ENCODE results near the gene BRICD5. TPM values are rescaled to one million over a fixed set of nuclear protein-coding genes. Genes with fewer than 3 reads are reported as not detected.

Gene BRICD5
- total and polyA plus RNA-seq, 10 donors, result 3.5 to 40.2 (median 10.5) TPM

DNA sequence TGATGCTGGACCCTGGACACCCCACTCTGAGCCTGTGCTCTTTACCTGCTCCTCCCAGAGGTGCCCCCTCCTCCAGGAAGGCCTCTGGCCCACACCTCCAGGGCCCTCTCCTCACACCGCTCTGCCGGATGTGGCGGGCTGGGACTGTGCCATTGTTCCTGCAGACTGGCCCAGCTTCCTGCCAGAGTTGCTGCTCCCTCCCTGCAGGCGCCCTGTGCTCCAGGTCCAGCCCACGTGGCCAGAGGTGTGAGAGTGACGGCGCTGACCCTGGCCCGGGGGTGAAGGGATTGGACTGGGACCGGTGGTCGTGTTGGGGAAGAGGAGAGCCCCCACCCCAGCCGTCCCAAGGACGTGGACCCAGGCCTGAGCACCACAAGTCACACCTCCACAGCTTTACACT is 18.4 kb upstream of the BRICD5 start:
- Histone ChIP-seq H3K27ac (no peak overlapping the region), H3K9me3 (no peaks in the 10 kb centered on the region), H3K4me1 (peaks cover 12 to 69% (median 51%) of the 10 kb centered on the region in 6 donors), H3K36me3 (peaks cover 15 to 83% (median 63%) of the 10 kb centered on the region in 6 donors), H3K4me3 (no peak overlapping the region), H3K27me3 (replicated peaks in 1 of 7) (peaks cover 0 to 10% (median 0%) of the 10 kb centered on the region in 7 donors)
- intact Hi-C loops (cut with DNase I; ENCODE audit: low total_unique reads), result no loop called here
- WGBS, 5 donors, result 67 to 87% (median 81%) methylated on average over 3 to 12 of the region's 12 CpGs
- TF ChIP-seq POLR2A (IDR thresholded peaks at IDR 0.05) (no peak), CTCF (IDR thresholded peaks at IDR 0.05 in 8 of 11, conservative IDR thresholded peaks at IDR 0.05 in 3 of 11) (no peak), POLR2AphosphoS5 (IDR thresholded peaks at IDR 0.05) (peak in 1 of 3 donors; percentile 15)
- DNase-seq, result peak; percentile 67

DNA sequence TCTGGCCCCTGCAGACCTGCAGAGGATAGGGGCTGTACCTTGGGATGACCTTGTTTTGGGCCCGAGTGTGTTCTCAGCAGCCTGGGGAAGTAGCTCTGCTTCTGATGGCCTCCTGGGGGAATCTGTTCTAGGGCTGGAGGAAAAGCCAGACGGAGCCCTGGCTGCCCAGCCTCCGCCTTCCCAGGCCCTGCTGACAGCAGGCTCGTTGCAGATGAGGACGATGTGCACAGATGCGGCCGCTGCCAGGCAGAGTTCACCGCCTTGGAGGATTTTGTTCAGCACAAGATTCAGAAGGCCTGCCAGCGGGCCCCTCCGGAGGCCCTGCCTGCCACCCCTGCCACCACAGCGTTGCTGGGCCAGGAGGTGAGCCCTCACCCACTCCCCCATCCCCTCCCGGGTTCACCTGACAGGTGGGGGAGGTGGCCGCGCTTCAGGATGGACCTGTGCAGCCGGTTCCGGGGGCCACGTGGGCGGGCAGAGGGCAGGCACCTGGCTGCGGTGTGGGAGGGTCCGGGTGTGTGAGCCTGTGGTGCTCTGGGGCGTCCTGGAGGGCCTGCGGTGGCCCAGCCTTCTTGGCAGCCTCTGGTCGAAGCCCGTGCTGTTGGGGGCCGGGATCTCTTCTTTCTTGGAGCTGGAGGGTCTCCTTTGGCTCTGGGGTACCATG is 17.6 kb upstream of the BRICD5 start:
- intact Hi-C loops (cut with DNase I; ENCODE audit: low total_unique reads), result no loop called here

DNA sequence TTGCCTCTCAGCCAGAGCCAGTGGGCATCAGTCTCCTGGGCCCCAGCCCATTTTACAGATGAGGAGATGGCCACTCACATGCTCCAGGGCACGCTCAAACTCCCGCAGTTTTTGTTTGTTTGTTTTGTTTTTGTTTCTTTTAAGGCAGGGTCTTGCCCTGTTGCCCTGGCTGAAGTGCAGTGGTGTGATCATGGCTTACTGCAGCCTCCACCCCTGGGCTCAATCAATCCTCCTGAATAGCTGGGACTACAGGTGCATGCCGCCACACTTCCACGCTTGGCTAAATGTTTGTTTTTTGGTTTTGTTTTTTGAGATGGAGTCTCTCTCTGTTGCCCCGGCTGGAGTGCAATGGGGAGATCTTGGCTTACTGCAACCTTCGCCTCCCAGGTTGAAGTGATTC is 16.3 kb upstream of the BRICD5 start:
- H3K9me3 ChIP-seq, result no peaks in the 10 kb centered on the region
- intact Hi-C loops (cut with DNase I; ENCODE audit: low total_unique reads), result no loop called here
- no peaks in the 10 kb centered on the region for H3K27me3 ChIP-seq (replicated peaks in 1 of 7)
- H3K4me3 ChIP-seq, result no peak overlapping the region
- no peak for TF ChIP-seq CTCF (IDR thresholded peaks at IDR 0.05 in 8 of 11, conservative IDR thresholded peaks at IDR 0.05 in 3 of 11)
- no peak for TF ChIP-seq POLR2AphosphoS5 (IDR thresholded peaks at IDR 0.05)
- no peak for TF ChIP-seq POLR2A (IDR thresholded peaks at IDR 0.05)
- H3K36me3 ChIP-seq, result peaks cover 6 to 61% (median 41%) of the 10 kb centered on the region in 6 donors
- DNase-seq, result no peak
- WGBS, 5 donors, result 94 to 95% (median 94%) methylated on average over 6 of the region's 6 CpGs
- peak overlapping the region in 1 of 8 donors; percentile 46 for H3K27ac ChIP-seq
- H3K4me1 ChIP-seq, result peaks cover 13 to 80% (median 59%) of the 10 kb centered on the region in 6 donors

More for the DNA sequence above, 17.6 kb upstream of the BRICD5 start:
- Histone ChIP-seq H3K27me3 (replicated peaks in 1 of 7) (peaks cover 0 to 4% (median 0%) of the 10 kb centered on the region in 7 donors), H3K27ac (no peak overlapping the region), H3K4me3 (no peak overlapping the region), H3K36me3 (peaks cover 11 to 75% (median 55%) of the 10 kb centered on the region in 6 donors), H3K9me3 (no peaks in the 10 kb centered on the region), H3K4me1 (peaks cover 13 to 73% (median 54%) of the 10 kb centered on the region in 6 donors)
- WGBS, 5 donors, result 88 to 99% (median 94%) methylated on average over 5 to 25 of the region's 25 CpGs
- no peak for TF ChIP-seq POLR2AphosphoS5 (IDR thresholded peaks at IDR 0.05)
- no peak for TF ChIP-seq POLR2A (IDR thresholded peaks at IDR 0.05)
- TF ChIP-seq CTCF (IDR thresholded peaks at IDR 0.05 in 8 of 11, conservative IDR thresholded peaks at IDR 0.05 in 3 of 11), result no peak
- DNase-seq, result no peak

DNA sequence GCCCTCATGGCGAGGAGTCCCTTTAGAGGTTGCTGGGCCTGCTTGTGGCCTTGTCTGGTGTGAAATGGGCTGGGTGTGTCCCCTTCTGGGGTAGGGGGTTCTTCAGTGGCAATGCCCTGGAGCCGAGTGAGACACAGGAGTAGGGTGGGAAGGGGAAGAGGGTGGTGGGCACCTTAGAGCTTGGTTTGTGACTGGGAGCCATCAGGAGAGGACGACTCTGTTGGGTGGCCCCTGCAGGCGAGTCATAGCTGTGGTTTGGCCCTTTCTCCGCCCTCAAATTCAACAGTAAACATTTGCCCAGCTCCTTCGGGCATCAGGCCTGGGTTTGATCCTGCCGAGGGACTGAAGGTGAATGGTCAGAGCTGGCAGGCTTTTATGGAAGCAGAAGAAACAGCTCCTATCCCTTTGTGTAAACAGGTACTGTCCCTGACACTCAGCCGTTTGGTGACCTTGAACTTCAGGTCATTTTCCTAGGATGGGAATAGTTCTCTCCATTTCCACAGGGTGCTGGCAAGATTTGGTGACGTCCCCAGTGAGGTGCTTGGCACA is 15.7 kb upstream of the BRICD5 start:
- Histone ChIP-seq H3K36me3 (peaks cover 6 to 55% (median 36%) of the 10 kb centered on the region in 6 donors), H3K9me3 (no peaks in the 10 kb centered on the region), H3K27ac (peak overlapping the region in 3 of 8 donors; percentile 22 to 48 (median 46)), H3K4me3 (no peak overlapping the region), H3K4me1 (peaks cover 13 to 74% (median 58%) of the 10 kb centered on the region in 6 donors), H3K27me3 (replicated peaks in 1 of 7) (no peaks in the 10 kb centered on the region)
- TF ChIP-seq POLR2AphosphoS5 (IDR thresholded peaks at IDR 0.05) (no peak), POLR2A (IDR thresholded peaks at IDR 0.05) (no peak), CTCF (IDR thresholded peaks at IDR 0.05 in 8 of 11, conservative IDR thresholded peaks at IDR 0.05 in 3 of 11) (no peak)
- WGBS, 5 donors, result 63 to 82% (median 76%) methylated on average over 9 of the region's 9 CpGs
- intact Hi-C loops (cut with DNase I; ENCODE audit: low total_unique reads), result no loop called here
- DNase-seq, result no peak
